Measurements from ENCODE around the gene OR2W1. TPM values are rescaled to one million over a fixed set of nuclear protein-coding genes. Genes with fewer than 3 reads are reported as not detected.

The OR2W1 gene
- total RNA-seq, 2 experiments from 2014 or later = not detected

GRCh38 chr6:29017428-29017802 lies 27.6 kb downstream of the OR2W1 start:
- Mint-ChIP-seq H3K27me3 (peaks cover 10% of the 10 kb centered on the region), H3K27ac (no peak overlapping the region), H3K4me1 (peaks cover 14% of the 10 kb centered on the region), H3K4me3 (peak overlapping the region; percentile 81), H3K9me3 (peaks cover 2% of the 10 kb centered on the region), H3K36me3 (ENCODE audit: low read depth) (peaks cover 4% of the 10 kb centered on the region)
- POLR2A ChIA-PET = no interaction called here
- DNase-seq = no peak
- CTCF ChIA-PET = no interaction called here

GRCh38 chr6:29016559-29017427 lies 28.2 kb downstream of the OR2W1 start:
- H3K9me3 Mint-ChIP-seq = peaks cover 2% of the 10 kb centered on the region
- DNase-seq = peak; percentile 86
- H3K36me3 Mint-ChIP-seq (ENCODE audit: low read depth) = peaks cover 4% of the 10 kb centered on the region
- CTCF ChIA-PET = interaction anchor here (0.7 to 3.1 kb wide), 34 partner anchors 10 to 573 kb away, joined by 3 to 87 read pairs (median 5); partner anchors contain the start of genes TRIM27 and ZNF311
- H3K4me1 Mint-ChIP-seq = peaks cover 18% of the 10 kb centered on the region
- H3K27me3 Mint-ChIP-seq = peaks cover 5% of the 10 kb centered on the region
- peak overlapping the region; percentile 81 for H3K4me3 Mint-ChIP-seq
- POLR2A ChIA-PET = interaction anchor here (0.6 to 4.2 kb wide), 11 partner anchors 11 to 179 kb away, joined by 4 to 35 read pairs (median 5); partner anchors contain the start of genes TRIM27 and ZNF311
- H3K27ac Mint-ChIP-seq = peak overlapping the region; percentile 80

- Mint-ChIP-seq H3K9me3 (peaks cover 2% of the 10 kb centered on the region), H3K36me3 (ENCODE audit: low read depth) (peaks cover 7% of the 10 kb centered on the region), H3K4me3 (no peak overlapping the region), H3K27ac (no peak overlapping the region), H3K27me3 (peaks cover 14% of the 10 kb centered on the region), H3K4me1 (peaks cover 30% of the 10 kb centered on the region)
- no peak for DNase-seq
- CTCF ChIA-PET = interaction anchor here (1.0 to 3.1 kb wide), 13 partner anchors 8 to 322 kb away, joined by 3 to 87 read pairs (median 8); partner anchors contain the start of gene ZNF311
- POLR2A ChIA-PET = interaction anchor here (0.7 to 4.2 kb wide), 8 partner anchors 9 to 177 kb away, joined by 3 to 35 read pairs (median 5); partner anchors contain the start of genes TRIM27 and ZNF311
Measured at GRCh38 chr6:29014729-29015608, 30.0 kb downstream of the OR2W1 start.

- peaks cover 24% of the 10 kb centered on the region for H3K4me1 Mint-ChIP-seq
- peak overlapping the region; percentile 56 for H3K27ac Mint-ChIP-seq
Measured at GRCh38 chr6:29011276-29011734, 33.7 kb downstream of the OR2W1 start.

GRCh38 chr6:29009358-29009757 lies 35.6 kb downstream of the OR2W1 start:
- peaks cover 36% of the 10 kb centered on the region for H3K4me1 Mint-ChIP-seq
- CTCF ChIA-PET = interaction anchor here (1.0 to 1.4 kb wide), 2 partner anchors 12 to 125 kb away, joined by 3 read pairs; no protein-coding TSS in a partner anchor
- POLR2A ChIA-PET = interaction anchor here (0.6 to 0.9 kb wide), 2 partner anchors 87 to 1116 kb away, joined by 3 to 4 read pairs; a partner anchor contains a TSS
- peaks cover 8% of the 10 kb centered on the region for H3K9me3 Mint-ChIP-seq
- H3K27ac Mint-ChIP-seq = no peak overlapping the region
- H3K27me3 Mint-ChIP-seq = peaks cover 15% of the 10 kb centered on the region
- no peak overlapping the region for H3K4me3 Mint-ChIP-seq
- no peak for DNase-seq
- H3K36me3 Mint-ChIP-seq (ENCODE audit: low read depth) = peaks cover 20% of the 10 kb centered on the region

More at GRCh38 chr6:29011276-29011734, 33.7 kb downstream of the OR2W1 start:
- peaks cover 2% of the 10 kb centered on the region for H3K9me3 Mint-ChIP-seq
- peak; percentile 60 for DNase-seq
- H3K27me3 Mint-ChIP-seq = peaks cover 15% of the 10 kb centered on the region
- peaks cover 8% of the 10 kb centered on the region for H3K36me3 Mint-ChIP-seq (ENCODE audit: low read depth)
- peak overlapping the region; percentile 89 for H3K4me3 Mint-ChIP-seq
- ChIA-PET CTCF (interaction anchor here (1.2 to 1.6 kb wide), 3 partner anchors 30 to 174 kb away, joined by 3 to 15 read pairs (median 4); no protein-coding TSS in a partner anchor), POLR2A (interaction anchor here (0.9 kb wide), 2 partner anchors 71 to 89 kb away, joined by 3 to 6 read pairs; no protein-coding TSS in a partner anchor)

GRCh38 chr6:29008089-29008488 lies 36.9 kb downstream of the OR2W1 start:
- ChIA-PET CTCF (no interaction called here), POLR2A (no interaction called here)
- Mint-ChIP-seq H3K36me3 (ENCODE audit: low read depth) (peaks cover 27% of the 10 kb centered on the region), H3K4me3 (no peak overlapping the region), H3K4me1 (peaks cover 41% of the 10 kb centered on the region), H3K27me3 (peaks cover 13% of the 10 kb centered on the region), H3K27ac (no peak overlapping the region), H3K9me3 (peaks cover 11% of the 10 kb centered on the region)
- no peak for DNase-seq

GRCh38 chr6:29005183-29005885 lies 39.6 kb downstream of the OR2W1 start, which contains the start of gene ZNF311:
Gene ZNF311 (minus strand): TSS chr6:29005315. CDS start chr6:29003954, 1,361 bp downstream.
- H3K36me3 Mint-ChIP-seq (ENCODE audit: low read depth) = peaks cover 24% of the 10 kb centered on the region
- H3K4me3 Mint-ChIP-seq = peak within 1 kb of the TSS; percentile 80
- ChIA-PET CTCF (interaction anchor here (1.4 to 2.6 kb wide), 3 partner anchors 9 to 167 kb away, joined by 4 to 11 read pairs (median 6); no protein-coding TSS in a partner anchor), POLR2A (interaction anchor here (0.6 to 1.9 kb wide), 10 partner anchors 8 to 1111 kb away, joined by 3 to 10 read pairs (median 3); partner anchors contain the start of gene TRIM27)
- peaks cover 11% of the 10 kb centered on the region for H3K9me3 Mint-ChIP-seq
- H3K4me1 Mint-ChIP-seq = peaks cover 27% of the 10 kb centered on the region
- DNase-seq = peak; percentile 61
- H3K27me3 Mint-ChIP-seq = peaks cover 5% of the 10 kb centered on the region
- peak within 1 kb of the TSS; percentile 84 for H3K27ac Mint-ChIP-seq

- Mint-ChIP-seq H3K4me1 (peaks cover 6% of the 10 kb centered on the region), H3K27ac (no peak overlapping the region), H3K9me3 (peaks cover 3% of the 10 kb centered on the region), H3K27me3 (peaks cover 14% of the 10 kb centered on the region), H3K36me3 (ENCODE audit: low read depth) (no peaks in the 10 kb centered on the region), H3K4me3 (no peak overlapping the region)
- DNase-seq = no peak
- ChIA-PET CTCF (interaction anchor here (1.3 to 2.7 kb wide), 4 partner anchors 13 to 19 kb away, joined by 3 to 9 read pairs (median 4); no protein-coding TSS in a partner anchor), POLR2A (interaction anchor here (1.0 to 1.5 kb wide), 3 partner anchors 8 to 160 kb away, joined by 3 to 5 read pairs (median 3); partner anchors contain the start of gene ZNF311)
Measured at GRCh38 chr6:28996844-28997510, 48.0 kb downstream of the OR2W1 start.

GRCh38 chr6:28995093-28995650 lies 49.8 kb downstream of the OR2W1 start:
- peaks cover 15% of the 10 kb centered on the region for H3K27me3 Mint-ChIP-seq
- POLR2A ChIA-PET = no interaction called here
- CTCF ChIA-PET = interaction anchor here (2.7 kb wide), 1 partner anchor 14 kb away, joined by 9 read pairs; no protein-coding TSS in a partner anchor
- peaks cover 3% of the 10 kb centered on the region for H3K9me3 Mint-ChIP-seq
- no peaks in the 10 kb centered on the region for H3K36me3 Mint-ChIP-seq (ENCODE audit: low read depth)
- DNase-seq = no peak
- peaks cover 6% of the 10 kb centered on the region for H3K4me1 Mint-ChIP-seq
- H3K27ac Mint-ChIP-seq = no peak overlapping the region
- H3K4me3 Mint-ChIP-seq = no peak overlapping the region
